Chondrocyte (in vitro differentiated cells): Measurements from ENCODE around the gene EPN2. TPM values are rescaled to one million over a fixed set of nuclear protein-coding genes. Genes with fewer than 3 reads are reported as not detected.

Source experiments
- DNase-seq: peaks from one replicate; pipeline ENCODE4 v3.0.0; 2021; ENCODE audit warnings: mixed read lengths, low spot score
- H3K27ac Mint-ChIP-seq: one replicate; pipeline ENCODE4 v1.8.0; 2021; ENCODE audit warnings: mild to moderate bottlenecking, moderate library complexity, mixed read lengths; ENCODE audit not compliant: unreplicated experiment
- H3K27me3 Mint-ChIP-seq: 2 replicates; pipeline ENCODE4 v1.8.0; 2021; ENCODE audit warnings: low read depth, mixed read lengths
- H3K36me3 Mint-ChIP-seq: 2 replicates; pipeline ENCODE4 v1.8.0; 2021; ENCODE audit warnings: low read depth, mixed read lengths
- H3K4me1 Mint-ChIP-seq: 2 replicates; pipeline ENCODE4 v1.8.0; 2021; ENCODE audit warnings: low read depth, mild to moderate bottlenecking, mixed read lengths
- H3K4me3 Mint-ChIP-seq: one replicate; pipeline ENCODE4 v1.8.0; 2021; ENCODE audit warnings: mild to moderate bottlenecking, moderate library complexity, mixed read lengths; ENCODE audit not compliant: unreplicated experiment
- H3K9me3 Mint-ChIP-seq: 2 replicates; pipeline ENCODE4 v1.8.0; 2021; ENCODE audit warnings: low read depth, mixed read lengths
- total RNA-seq: library from RNA; stranded (reverse); gene quantifications from 3 replicates; pipeline ENCODE4 v1.2.1, GENCODE V29; 2021
- TF ChIP-seq, protein P1 (sequence below): fragments of 200-600 bp; sonication (generic); IDR thresholded peaks from 2 replicates; pipeline ENCODE4 v1.5.0; 2021; ENCODE audit warnings: antibody characterized with exemption, mild to moderate bottlenecking, moderate library complexity

EPN2 gene
- total RNA-seq, 1 donor from 2014 or later = 37.8 TPM

DNA sequence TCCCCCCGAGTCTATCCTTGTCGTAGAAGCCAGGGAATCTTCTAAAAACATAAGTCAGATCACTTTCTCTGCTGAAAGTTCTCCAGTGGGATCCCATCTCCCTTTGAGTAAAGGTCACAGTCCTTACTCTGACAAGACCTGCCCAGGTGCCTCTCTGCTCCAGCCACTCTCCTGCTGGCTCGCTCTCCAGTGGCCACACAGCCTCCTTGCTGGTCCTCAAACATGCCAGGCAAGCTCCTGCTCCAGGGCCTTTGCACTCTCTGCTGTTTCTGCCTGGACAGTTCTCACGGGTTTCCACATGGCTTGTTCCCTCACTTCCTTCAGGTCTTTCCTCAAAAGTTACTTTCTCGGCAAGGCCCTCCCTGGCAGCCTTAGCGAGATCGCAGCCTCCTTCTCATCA, 122.0 kb downstream of the EPN2 start:
- no peaks in the 10 kb centered on the region for H3K9me3 Mint-ChIP-seq
- no peaks in the 10 kb centered on the region for H3K27me3 Mint-ChIP-seq
- no peak overlapping the region for H3K4me3 Mint-ChIP-seq
- no peak overlapping the region for H3K27ac Mint-ChIP-seq
- TF ChIP-seq, protein P1, sequence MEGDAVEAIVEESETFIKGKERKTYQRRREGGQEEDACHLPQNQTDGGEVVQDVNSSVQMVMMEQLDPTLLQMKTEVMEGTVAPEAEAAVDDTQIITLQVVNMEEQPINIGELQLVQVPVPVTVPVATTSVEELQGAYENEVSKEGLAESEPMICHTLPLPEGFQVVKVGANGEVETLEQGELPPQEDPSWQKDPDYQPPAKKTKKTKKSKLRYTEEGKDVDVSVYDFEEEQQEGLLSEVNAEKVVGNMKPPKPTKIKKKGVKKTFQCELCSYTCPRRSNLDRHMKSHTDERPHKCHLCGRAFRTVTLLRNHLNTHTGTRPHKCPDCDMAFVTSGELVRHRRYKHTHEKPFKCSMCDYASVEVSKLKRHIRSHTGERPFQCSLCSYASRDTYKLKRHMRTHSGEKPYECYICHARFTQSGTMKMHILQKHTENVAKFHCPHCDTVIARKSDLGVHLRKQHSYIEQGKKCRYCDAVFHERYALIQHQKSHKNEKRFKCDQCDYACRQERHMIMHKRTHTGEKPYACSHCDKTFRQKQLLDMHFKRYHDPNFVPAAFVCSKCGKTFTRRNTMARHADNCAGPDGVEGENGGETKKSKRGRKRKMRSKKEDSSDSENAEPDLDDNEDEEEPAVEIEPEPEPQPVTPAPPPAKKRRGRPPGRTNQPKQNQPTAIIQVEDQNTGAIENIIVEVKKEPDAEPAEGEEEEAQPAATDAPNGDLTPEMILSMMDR = no peak
- DNase-seq = peak; percentile 53
- H3K36me3 Mint-ChIP-seq = peaks cover 5% of the 10 kb centered on the region
- H3K4me1 Mint-ChIP-seq = peaks cover 33% of the 10 kb centered on the region

DNA sequence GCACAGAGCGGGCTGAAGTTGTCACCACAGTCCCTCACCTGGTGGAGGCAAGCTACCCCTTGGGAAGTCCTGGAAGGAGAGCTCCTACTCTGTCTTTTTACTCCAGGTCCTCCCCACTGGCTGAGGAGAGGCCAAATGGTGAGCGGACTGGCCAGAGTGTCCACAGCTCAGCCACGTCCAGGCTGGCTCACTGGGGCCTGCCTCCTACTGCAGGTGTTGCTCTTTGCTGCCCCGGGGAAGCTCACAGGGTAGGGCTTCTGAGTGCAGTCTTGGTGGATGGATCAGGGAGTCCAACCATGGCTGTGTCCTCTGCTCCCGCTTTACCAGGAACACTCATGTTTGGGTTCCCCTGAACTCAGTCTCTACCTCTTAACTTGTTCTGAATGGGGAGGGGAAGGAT, 122.7 kb downstream of the EPN2 start:
- Mint-ChIP-seq H3K36me3 (peaks cover 5% of the 10 kb centered on the region), H3K4me3 (no peak overlapping the region)

DNA sequence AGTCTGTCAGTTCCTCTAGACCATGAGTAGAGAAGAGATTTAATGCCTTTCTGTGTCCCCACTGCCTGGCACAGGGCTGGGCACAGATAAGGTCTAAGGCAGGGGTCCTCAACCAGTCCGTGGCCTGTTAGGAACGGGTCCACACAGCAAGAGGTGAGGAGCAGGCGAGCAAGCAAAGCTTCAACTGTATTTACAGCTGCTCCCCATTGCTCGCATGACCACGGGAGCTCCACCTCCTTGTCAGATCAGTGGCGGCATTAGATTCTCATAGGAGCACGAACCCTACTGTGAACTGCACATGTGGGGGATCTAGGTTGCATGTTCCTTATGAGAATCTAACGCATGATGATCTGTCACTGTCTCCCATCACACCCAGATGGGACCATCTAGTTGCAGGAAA, 123.6 kb downstream of the EPN2 start:
- H3K27me3 Mint-ChIP-seq = no peaks in the 10 kb centered on the region
- H3K27ac Mint-ChIP-seq = no peak overlapping the region
- peaks cover 39% of the 10 kb centered on the region for H3K4me1 Mint-ChIP-seq
- H3K9me3 Mint-ChIP-seq = no peaks in the 10 kb centered on the region
- TF ChIP-seq, protein P1 = no peak
- H3K36me3 Mint-ChIP-seq = peaks cover 5% of the 10 kb centered on the region
- peak; percentile 68 for DNase-seq
- H3K4me3 Mint-ChIP-seq = no peak overlapping the region

More for the DNA sequence above, 122.7 kb downstream of the EPN2 start:
- H3K4me1 Mint-ChIP-seq = peaks cover 33% of the 10 kb centered on the region
- TF ChIP-seq, protein P1 = no peak
- no peaks in the 10 kb centered on the region for H3K27me3 Mint-ChIP-seq
- no peak overlapping the region for H3K27ac Mint-ChIP-seq
- H3K9me3 Mint-ChIP-seq = no peaks in the 10 kb centered on the region
- DNase-seq = peak; percentile 58

DNA sequence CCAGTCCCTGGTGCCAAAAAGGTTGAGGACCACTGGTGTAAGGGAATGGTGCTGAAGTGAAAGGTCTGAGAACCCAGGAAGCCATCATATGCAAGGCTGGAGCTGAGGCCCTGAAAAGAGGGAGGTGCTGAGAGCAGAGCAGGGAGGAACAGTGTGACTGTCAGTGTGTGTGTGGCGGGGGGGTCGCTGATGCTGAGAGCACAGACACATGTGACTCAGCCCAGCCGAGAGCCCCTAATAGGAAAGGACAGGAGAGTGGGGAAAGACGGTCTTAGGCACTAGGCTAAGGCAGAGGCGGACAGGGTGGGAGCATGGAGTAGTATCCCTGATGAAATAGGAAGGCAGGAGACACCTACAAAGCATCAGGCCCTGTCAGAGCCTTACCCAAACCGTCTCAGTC, 124.2 kb downstream of the EPN2 start:
- Mint-ChIP-seq H3K27ac (no peak overlapping the region), H3K9me3 (no peaks in the 10 kb centered on the region), H3K36me3 (peaks cover 5% of the 10 kb centered on the region), H3K27me3 (no peaks in the 10 kb centered on the region), H3K4me3 (peak overlapping the region; percentile 53), H3K4me1 (peaks cover 41% of the 10 kb centered on the region)
- DNase-seq = peak; percentile 53
- TF ChIP-seq, protein P1 = no peak

DNA sequence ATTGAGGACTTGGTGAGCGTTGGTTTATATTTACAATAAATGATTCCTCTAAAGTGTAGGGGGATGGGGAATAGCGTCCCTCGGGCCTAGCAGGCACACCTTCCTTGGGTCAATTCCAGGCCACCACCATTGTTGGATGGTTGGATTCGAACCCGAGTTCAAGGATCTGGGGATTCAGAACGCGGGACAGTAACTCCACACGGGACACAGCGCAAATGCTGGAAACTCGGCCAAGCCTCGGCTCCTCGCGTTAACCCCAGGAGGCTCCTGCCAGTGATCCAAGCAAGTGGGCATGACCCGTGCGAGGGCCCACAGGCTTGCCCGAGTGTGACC, 124.7 kb downstream of the EPN2 start:
- H3K27ac Mint-ChIP-seq = peak overlapping the region; percentile 5
- no peaks in the 10 kb centered on the region for H3K9me3 Mint-ChIP-seq
- TF ChIP-seq, protein P1 = no peak
- H3K4me3 Mint-ChIP-seq = peak overlapping the region; percentile 86
- DNase-seq = peak; percentile 75
- H3K4me1 Mint-ChIP-seq = peaks cover 41% of the 10 kb centered on the region
- peaks cover 5% of the 10 kb centered on the region for H3K36me3 Mint-ChIP-seq
- H3K27me3 Mint-ChIP-seq = no peaks in the 10 kb centered on the region
